Measurements from ENCODE around the gene FBXL7.

DNA sequence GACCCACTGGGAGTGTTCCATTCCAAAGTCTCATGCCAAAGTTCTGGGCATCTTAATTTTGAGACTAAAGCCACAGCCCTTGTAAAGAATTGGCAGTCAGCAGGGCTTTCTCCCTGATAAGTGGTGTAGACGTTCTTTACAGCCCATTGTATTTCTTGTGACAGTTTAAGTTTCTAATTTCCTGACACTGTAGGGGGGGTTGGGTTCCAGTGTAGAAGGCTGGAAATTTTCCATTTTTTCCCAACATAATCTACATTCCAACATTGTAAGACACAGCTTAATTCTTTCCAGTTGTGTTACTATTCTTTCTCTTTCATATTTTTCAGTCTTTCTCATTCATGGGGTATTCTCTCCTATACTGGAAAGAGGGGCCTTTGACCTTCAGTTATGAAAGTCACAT lies 121.1 kb downstream of the FBXL7 start:
- no peak for TF ChIP-seq CTCF (IDR thresholded peaks at IDR 0.05)
- TF ChIP-seq EP300 (IDR thresholded peaks at IDR 0.05; ENCODE audit: low read depth), result no peak
- TF ChIP-seq POLR2A (IDR thresholded peaks at IDR 0.05), result no peak

Measured in transverse colon (tissue), 3 donors.